NK-92 treated with Interleukin-12 subunit alpha and Interleukin-12 subunit beta, amount 100 ng/mL, for 24 hours (cell line): ENCODE data around the gene NAP1L1.

Experiments used
- DNase-seq: peaks from one replicate; lab custom pipeline; 2025; lab: John Stamatoyannopoulos, UW

Gene NAP1L1

DNA sequence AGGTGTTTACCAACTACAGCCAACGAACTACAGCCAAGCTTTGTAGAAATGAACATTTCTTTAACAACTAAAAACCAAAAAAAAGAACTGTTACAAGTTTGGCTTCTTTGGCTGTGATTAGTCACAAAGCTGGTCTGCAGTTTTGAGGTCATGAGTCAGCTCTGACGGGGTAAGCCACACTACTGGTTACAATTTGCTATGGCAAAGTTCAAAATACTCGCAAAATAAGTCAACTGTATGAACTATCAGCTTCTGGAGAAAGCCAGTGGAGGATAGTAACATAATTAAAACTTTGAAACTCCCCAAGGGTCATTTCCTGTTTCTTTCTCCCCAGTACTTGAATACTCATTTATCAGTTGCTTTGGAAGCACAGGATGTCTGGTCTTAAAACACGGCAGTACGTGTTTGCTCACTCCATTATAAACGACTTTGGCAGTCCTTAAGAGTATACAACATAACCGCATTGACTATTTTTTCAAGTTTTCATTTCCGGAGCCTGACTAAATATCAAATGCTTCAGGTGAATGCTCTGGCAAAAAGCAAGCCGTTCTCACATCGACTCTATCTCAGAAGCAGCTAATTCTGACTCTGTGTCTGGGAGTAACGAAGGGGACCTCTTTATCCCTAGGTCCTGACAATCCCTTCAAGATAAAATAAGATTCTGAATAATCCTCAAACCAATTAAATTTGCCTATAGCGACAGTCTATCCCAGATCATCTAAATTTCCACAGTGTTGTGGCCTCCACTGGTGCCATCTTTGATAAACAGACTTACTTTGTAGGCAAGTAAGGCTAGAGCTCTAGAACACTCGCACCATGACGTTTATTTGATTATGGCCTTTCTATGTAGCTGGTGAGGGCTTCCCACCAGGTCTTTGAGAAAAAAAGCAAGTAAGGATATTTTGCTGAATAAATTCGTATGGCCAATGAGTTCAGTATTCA is 63.5 kb downstream of the NAP1L1 start:
- peak; percentile 42 for DNase-seq

DNA sequence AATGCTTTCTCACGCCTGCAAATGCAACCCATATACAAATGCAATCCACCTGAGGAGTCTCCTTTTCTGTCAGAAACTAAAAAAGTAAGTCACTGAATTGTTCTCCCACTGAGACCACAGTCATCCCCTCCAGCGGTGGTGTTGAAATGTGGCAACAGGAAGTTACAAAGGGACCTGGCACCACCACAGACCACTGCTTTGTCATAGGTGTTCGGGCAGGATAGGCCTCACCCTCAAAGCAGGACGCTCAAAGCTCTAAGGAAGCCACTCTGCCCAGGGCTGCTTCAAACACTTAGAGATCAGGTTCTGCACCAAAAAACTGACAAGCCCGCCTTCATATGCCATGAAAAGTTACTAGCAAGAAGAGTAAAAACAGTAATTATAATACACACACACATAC is 64.2 kb downstream of the NAP1L1 start:
- peak; percentile 82 for DNase-seq

DNA sequence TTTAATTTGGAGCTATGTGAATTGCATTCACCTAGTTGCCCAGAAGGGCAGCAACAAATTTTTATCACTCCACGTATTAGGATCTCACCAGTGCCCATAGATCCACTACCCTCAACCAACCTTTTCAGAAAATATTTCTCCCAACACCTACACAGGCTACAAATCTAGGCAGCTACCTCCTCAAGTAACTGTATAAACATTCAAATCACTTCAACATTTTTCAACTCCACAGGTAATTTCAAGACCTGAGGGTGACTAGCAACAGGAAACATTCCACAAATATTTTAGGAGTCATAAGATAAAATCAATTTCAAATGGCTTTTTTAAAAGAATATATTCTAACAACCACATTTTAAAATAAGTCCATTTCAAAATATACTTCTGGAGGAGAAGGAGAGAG is 65.8 kb downstream of the NAP1L1 start:
- DNase-seq, result no peak

DNA sequence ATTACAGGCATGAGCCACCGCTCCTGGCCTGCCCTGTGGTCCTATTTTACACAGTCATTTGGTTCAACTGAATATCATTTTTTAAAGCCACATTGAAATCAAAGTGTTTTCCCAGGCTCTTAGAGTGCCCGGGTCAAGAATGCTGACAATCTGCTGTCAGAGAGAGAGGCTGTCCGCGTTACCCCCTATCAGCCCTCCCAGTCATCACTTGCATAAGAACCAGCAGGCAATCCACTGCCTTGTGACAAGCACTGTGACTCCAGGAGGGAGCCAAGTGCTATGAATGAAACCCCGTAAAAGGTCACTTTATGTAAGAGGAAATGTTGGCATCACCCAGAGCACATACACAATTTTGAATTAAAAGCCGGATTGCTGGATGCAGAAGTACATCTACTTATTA is 66.4 kb downstream of the NAP1L1 start:
- DNase-seq, result no peak

DNA sequence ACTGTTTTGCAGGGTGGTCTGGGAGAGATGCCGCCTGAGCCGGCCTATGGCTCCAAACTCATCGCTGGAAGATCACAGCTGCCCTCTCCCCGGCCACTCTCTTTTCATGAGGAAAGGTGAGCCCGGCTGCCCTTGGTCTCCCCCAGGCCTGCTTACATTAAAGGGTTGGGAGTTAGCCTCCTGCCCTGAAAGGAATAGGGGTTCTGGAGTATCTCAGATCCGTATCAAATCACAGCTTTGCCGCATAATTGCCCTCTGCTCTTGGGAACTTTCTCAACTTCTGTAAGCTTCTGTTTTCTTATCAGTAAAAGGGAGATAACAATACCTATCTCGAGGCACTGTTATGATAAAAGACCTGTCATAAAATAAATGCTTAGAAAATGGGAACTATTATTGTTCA is 70.5 kb downstream of the NAP1L1 start:
- DNase-seq, result no peak

DNA sequence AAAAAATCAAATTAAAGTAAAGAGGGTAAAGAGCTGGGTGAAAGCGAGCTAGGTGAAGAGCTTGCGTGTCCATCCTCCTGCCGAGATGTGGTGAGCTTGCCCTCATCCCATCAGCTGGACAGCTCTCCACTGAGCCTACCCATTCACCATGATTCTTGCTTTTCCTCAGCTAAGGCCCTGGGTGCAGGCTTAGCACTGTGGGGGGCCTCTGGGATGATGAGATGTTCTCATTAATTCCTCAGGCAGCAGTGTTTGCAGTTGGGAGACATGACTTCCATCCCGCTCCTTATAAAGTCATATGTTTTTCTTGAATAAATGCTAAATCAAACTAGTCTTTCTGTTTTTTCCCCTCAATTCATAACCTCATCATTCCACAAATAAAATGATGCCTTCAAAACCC is 70.9 kb downstream of the NAP1L1 start:
- DNase-seq, result no peak

DNA sequence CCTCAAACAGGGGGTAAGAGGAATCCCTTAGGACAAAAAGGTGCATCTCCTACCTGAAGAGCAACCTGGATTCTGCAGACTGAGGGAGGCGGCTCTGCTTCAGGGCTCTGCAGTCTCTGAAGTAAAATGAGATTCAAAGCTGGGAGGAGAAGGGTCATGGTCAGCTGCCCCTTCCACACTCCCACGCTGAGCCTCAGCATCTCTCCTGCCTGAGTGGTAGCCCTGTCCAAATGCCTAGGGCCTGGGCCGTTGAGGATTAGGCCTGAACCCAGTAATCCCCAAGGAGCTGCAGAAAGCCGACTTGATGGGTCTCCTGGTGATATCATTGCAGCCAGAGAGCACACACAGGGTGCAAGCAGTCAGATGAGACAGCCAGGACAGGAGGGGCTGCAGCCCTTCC is 71.8 kb downstream of the NAP1L1 start:
- DNase-seq, result no peak

DNA sequence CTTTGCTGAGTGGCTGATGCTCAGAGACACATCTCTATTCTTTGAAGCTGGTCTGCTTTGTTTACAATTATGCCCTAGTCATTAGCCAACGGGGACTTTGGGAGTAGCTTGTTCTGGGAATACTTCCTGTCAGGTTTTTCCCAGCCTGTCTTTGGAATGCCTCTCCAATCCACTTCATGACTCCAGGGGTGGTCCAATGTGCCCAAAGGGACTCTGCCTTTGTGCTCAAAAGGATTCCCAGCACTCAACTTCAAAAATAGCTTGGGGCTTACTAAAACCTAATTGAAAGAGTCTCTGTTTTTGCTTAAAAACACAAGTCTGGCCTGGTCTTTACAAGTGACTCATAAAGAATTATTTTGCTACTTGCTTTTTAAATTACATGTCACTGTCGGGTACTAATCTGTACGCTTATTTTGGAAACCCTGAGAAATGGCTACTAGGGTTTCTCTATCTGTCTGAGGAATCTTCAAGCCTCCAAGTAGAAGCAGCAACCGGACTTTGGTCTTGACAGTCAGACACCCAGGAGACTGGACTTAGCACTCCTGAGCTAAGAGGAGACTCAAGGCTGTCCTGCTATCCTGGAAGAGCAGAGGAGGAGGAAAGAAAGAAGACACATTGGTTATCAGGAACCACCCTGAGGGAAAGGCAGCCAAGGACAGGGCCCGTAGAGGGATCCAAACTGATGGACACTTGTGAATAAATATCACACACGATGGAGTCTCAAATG is 73.6 kb downstream of the NAP1L1 start:
- no peak for DNase-seq

DNA sequence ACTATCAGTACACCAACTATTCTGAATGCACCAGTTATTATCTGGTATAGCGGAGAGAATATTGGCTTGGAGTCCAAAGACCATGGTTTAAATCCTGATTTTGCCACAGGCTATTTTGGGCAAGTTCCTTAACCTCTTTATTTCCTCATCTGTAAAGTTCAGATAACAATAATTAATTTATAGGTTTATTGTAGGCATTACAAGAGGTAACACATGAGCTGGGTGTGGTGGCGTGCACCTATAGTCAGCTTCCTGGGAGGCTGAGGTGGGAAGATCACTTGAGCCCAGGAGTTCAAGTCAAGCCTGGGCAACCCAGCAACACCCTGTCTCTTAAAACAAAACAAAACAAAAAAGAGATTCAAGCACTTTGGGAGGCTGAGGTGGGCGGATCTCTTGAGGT is 76.1 kb downstream of the NAP1L1 start:
- no peak for DNase-seq

DNA sequence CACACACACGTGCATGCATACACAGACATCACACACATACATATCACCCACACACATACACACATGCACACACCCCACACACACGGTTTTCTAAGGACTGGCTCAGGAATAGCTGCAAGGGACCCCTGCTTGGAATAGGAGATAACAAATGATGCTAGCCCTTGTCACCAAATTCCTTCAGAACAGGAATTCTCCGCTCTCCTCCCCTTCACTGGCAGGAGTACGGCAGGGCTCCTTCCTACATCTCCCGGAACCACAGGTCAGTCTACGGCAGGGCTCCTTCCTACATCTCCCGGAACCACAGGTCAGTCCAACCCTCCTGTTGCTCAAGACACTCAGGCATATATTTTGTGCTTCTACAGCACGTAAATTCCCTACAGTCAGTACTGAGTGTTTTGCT is 76.8 kb downstream of the NAP1L1 start:
- DNase-seq, result no peak

DNA sequence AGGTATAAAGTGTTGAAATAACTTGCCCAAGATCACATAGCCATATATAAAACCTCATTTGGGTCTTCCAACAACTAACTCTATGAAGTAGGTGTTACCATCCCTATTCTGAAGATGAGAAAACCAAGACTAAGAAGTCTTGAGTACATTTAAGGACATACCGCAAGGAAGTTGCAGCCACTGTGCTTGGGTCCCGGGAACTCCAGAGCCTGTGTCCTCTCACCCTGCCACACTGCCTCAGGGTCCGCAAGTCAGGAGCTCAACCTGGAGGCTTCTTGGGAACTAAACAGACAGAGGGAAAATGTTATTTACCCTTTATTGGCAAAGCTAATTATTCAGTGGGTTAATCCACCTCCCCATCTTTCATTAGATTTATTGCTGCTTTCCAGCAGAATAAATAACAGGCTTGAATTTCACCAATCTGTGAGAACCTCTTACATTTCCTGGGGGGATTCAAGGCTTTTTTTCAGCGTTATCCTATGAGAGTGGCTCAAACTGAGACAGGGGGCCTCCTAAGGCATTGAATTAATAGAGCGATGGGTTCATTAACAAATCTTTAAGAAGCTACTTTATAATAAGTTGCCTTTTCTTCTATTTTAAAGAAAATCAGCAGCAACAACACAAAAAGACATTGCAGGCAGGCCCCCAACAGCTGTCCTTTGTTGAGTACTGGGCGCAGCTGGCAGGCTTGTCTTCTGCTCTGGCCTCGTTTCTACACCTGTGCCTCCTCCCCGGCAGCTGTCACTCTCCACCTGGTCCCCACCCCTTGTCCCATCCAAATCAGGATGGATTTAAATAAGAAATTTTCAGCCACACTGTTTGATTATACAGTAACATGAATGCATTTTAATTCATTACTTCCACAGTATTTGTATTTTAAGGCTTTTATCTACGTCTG is 78.2 kb downstream of the NAP1L1 start:
- no peak for DNase-seq

DNA sequence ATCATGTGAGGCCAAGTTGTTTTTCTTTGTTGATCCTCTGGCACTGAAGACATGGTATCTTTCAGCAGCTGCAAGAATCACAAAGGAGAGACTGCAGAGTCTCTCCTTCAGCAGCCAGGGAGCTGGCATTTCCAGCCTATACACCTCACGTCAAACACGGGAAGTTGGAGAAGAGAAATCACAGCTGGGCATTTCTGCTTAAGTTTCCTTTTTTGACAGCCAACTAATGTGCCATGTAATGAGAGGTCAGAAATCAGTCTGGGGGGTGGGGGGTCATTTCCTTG is 81.2 kb downstream of the NAP1L1 start:
- no peak for DNase-seq

DNA sequence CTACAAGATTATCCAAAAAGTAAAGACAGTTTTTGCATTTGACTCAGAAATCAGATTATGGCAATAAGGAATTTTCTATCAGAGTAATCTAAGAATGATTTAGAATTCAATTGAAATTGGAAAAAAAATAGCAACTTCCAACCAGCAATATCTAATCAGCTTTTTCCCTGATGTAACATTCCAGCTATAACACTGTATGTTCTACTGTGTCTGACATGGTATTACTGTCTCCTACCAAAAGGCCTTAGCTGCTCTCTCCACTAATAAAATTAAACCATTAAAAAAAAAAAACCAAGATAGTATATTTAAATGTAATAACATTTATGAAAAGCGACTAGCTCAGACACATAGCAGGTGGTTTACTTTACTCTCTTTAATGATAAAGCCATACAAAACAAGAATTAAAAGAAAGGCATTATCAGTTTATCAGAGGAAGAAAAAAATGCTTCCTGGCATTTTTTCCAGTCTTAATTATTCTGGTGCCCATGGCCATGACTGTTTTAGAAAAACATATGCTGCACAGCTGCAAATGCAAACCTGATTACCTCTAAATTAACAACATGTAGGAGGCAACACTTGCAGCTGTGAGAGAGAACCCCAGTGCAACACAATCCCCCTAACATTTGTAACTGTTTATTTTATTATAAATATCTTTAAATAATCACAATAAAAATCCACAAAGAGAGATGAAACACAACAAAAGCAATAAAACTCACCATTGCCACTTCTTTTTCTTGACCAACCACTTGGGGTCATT is 81.7 kb downstream of the NAP1L1 start:
- DNase-seq, result no peak

DNA sequence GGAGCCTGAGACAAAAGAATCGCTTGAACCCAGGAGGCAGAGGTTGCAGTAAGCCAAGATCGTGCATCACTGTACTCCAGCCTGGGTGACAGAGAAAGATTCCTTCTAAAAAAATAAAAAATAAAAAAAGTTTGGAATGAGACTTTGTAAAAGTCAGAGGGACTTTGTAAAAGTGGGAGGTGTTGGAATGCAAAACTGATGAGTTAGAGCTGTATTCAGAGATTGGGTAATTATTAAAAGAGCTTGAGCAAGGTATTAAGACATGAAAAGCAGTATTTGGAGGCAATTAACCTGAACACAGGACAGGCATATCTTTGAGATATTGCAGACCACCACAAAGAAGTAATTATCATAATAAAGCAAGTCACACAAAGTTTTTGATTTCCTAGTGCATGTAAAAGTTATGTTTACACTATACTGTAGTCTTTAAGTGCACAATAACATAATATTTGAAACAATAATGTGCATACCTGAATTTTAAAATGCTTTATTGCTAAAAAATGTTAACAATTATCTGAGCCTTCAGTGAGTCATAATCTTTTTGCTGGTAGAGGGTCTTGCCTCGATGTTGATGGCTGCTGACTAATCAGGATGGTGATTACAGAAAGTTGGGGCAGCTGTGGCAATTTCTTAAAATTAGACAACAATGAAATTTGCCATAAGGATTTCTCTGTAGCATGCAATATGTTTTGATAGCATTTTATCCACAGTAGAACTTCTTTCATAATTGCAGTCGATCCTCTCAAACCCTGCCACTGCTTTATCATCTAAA is 86.0 kb downstream of the NAP1L1 start:
- DNase-seq, result no peak

DNA sequence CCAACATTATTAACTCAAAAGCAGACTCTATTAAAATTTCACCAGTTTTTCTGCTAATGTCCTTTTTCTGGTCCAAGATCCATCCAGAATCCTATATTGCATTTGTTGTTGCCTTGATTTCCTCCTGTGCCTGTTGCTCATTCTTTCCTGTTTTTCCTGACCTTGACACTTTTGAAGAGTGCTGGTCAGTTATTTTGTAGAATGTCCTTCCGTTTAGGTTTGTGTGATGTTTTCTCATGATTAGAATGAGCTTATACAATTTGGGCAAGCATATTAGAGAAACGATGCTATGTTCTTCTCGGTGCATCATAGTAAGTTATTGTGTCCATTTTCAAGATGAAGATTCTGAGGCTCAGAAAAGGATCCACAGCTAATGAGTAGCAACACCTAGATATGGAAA is 86.8 kb downstream of the NAP1L1 start:
- no peak for DNase-seq

DNA sequence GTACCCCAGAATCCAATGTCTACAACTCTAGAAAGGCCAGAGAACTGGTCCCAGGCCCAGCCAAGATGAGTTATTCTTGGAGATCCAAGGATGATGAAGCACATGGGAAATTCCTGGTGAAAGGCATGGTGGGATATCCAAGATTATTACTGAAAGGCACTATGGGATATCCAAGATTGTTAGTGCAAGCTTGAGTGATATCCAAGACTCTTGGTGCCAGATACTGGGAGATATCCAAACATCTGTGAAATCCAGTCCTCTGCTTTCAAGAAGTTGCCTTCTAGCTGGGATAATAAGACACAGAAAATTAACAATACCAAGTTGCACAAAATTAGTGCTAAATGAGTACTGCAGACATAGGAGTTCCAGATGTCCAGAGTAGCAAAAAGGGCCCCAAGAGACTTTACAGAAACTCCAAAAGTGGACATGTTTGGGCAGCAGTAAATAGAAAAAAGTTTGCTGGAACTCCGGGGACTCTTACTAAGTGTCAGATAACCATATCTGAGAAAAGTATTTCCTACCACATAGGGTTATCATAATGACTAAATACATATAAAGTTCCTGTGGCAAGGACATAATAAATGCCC is 87.5 kb downstream of the NAP1L1 start:
- no peak for DNase-seq

DNA sequence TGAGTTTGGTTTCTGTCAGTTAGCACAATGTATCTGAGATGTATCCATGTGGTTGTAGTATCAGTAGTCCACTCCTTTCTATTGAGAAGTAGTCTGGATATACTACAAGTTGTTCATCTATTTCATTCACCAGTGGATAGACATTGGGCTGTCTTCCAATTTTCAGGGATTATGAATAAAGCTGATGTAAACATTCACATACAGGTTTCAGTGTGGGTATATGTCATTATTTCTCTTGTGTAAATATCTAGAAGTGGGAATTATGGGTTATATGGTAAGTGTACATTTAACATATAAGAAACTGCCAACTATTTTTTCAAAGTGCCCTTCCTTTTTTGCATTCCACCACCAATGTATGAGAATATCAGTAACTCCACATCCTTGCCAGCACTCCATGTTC is 88.8 kb downstream of the NAP1L1 start:
- no peak for DNase-seq

DNA sequence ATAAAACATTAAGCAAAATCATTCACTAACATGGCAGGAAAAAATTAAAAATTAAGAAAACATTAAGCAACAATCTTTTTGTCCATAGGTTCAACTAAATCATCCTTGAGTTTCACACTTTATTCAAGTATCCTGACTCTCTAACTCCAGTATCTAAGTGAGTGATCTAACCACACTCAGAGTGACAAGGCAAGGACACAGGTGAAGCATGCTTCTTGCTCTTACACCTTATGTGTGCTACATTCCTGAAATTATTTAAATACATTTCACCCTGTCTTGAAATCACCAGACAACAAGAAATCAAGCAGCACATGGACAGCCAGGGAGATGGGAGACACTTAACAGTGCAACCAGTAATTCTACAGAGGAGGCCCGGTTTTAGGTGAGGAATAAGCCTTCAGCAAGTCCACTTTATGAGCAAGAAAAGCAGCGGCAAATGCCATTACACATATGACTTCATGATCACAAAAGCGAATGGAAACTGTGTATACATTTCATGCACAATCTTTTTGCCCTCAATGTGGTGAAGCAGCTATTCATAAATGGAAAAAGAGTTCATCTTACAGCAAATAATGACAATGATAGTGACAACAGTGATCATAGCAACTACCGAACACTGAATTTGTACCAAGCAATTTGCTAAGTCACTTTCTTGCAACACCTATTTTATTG is 90.3 kb downstream of the NAP1L1 start:
- no peak for DNase-seq

DNA sequence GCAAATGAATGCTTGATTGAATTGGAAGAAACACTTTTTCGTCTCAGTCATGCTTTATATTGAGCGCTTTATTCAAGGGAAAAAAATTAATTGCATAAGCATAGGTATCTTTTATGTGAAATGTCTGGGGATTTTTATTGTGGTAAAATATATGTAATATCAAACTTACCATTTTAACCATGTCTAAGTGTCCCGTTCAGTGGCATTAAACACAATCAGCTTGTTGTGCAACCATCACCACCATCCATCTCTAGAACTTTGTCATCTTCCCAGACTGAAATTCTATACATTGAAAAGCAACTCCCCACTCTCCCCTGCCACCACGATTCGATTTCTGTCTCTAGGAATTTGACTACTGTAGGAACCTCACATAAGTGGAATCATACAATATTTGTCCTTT is 92.7 kb downstream of the NAP1L1 start:
- DNase-seq, result no peak
